ENCODE measurements around the gene MMRN2. TPM values are rescaled to one million over a fixed set of nuclear protein-coding genes. Genes with fewer than 3 reads are reported as not detected.

Gene MMRN2
- total RNA-seq, 2 experiments from 2014 or later: not detected

DNA sequence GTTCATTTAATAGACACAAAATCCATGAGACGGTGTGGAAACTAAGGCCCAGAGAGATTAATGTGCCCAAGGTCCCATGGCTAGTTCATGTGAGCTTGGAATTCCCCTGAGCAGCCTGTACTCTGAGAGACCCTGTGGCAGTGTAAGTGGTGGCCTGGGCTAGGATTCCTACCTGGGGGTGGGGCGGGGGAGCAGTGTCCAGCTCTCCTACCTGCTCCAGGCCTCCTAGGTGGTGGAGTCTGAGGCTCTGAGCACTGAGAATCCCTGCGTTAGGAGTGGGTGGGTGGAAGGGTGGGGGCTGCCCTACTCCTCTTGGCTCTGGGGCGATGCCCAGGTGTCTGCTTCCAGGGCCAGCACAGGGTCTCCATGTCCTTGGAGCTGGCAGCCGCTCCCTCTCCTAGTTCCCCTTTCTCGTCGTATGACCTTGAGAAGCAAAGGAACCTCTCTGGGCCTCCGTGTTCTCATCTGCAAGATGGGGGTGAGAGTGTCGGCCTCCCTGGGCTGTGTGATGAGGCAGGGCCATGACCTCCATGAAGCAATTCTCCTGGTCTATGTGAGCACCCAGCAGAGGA is 3.5 kb upstream of the MMRN2 start:
- H3K9me2 ChIP-seq (ENCODE audit: insufficient read depth, low read length): no peaks in the 10 kb centered on the region
- intact Hi-C loops (cut with micrococcal nuclease; ENCODE audit: unreplicated experiment): loop anchor here (10.0 kb wide), 1 partner anchor 246 kb away; no protein-coding TSS in a partner anchor
- ChIA-PET CTCF (ENCODE audit: unreplicated experiment) (no interaction called here), POLR2A (no interaction called here)
- no peak for DNase-seq (ENCODE audit: low spot score)
- no peak overlapping the region for H3K27ac ChIP-seq (ENCODE audit: low read depth, low read length, poor library complexity, severe bottlenecking)
- no TSS peak for BruUV-seq (replicated peaks)
- no peaks in the 10 kb centered on the region for H4K20me1 ChIP-seq (ENCODE audit: insufficient read depth, low read length)
- no peaks in the 10 kb centered on the region for H3K79me2 ChIP-seq (ENCODE audit: insufficient read depth, low read depth, low read length)
- no peaks in the 10 kb centered on the region for H3K9me3 ChIP-seq (ENCODE audit: low read length)
- no peak overlapping the region for H2AFZ ChIP-seq (ENCODE audit: low read length)
- H3K4me2 ChIP-seq (ENCODE audit: low read length): no peak overlapping the region
- no peaks in the 10 kb centered on the region for H3K4me1 ChIP-seq (ENCODE audit: insufficient read depth, low read length, poor library complexity, severe bottlenecking)
- no peak for TF ChIP-seq EZH2phosphoT487 (IDR thresholded peaks at IDR 0.05; ENCODE audit: borderline replicate concordance, low read depth, low read length)
- no peak for TF ChIP-seq CTCF (conservative IDR thresholded peaks at IDR 0.05; ENCODE audit: low read length)
- no peaks in the 10 kb centered on the region for H3K36me3 ChIP-seq (ENCODE audit: insufficient read depth, low read length)
- H3K4me3 ChIP-seq (ENCODE audit: low read depth, low read length, poor library complexity, severe bottlenecking): no peak overlapping the region

- Histone ChIP-seq H3K27ac (ENCODE audit: low read depth, low read length, poor library complexity, severe bottlenecking) (no peak overlapping the region), H3K36me3 (ENCODE audit: insufficient read depth, low read length) (no peaks in the 10 kb centered on the region), H4K20me1 (ENCODE audit: insufficient read depth, low read length) (no peaks in the 10 kb centered on the region), H3K4me2 (ENCODE audit: low read length) (no peak overlapping the region), H3K9me3 (ENCODE audit: low read length) (no peaks in the 10 kb centered on the region), H3K4me3 (ENCODE audit: low read depth, low read length, poor library complexity, severe bottlenecking) (no peak overlapping the region), H2AFZ (ENCODE audit: low read length) (no peak overlapping the region), H3K9me2 (ENCODE audit: insufficient read depth, low read length) (no peaks in the 10 kb centered on the region), H3K4me1 (ENCODE audit: insufficient read depth, low read length, poor library complexity, severe bottlenecking) (no peaks in the 10 kb centered on the region), H3K79me2 (ENCODE audit: insufficient read depth, low read depth, low read length) (no peaks in the 10 kb centered on the region)
- DNase-seq (ENCODE audit: low spot score): peak; percentile 66
- intact Hi-C loops (cut with micrococcal nuclease; ENCODE audit: unreplicated experiment): loop anchor here (10.0 kb wide), 1 partner anchor 245 kb away; no protein-coding TSS in a partner anchor
- ChIA-PET POLR2A (interaction anchor here (0.6 kb wide), 1 partner anchor 1102 kb away, joined by 6 read pairs; no protein-coding TSS in a partner anchor), CTCF (ENCODE audit: unreplicated experiment) (no interaction called here)
- no TSS peak for BruUV-seq (replicated peaks)
- TF ChIP-seq EZH2phosphoT487 (IDR thresholded peaks at IDR 0.05; ENCODE audit: borderline replicate concordance, low read depth, low read length) (no peak), CTCF (conservative IDR thresholded peaks at IDR 0.05; ENCODE audit: low read length) (peak; percentile 81)
These were observed 2.8 kb upstream of the MMRN2 start for GRCh38 chr10:86960003-86960862.

- Histone ChIP-seq H3K4me1 (ENCODE audit: insufficient read depth, low read length, poor library complexity, severe bottlenecking) (no peaks in the 10 kb centered on the region), H3K27ac (ENCODE audit: low read depth, low read length, poor library complexity, severe bottlenecking) (no peak overlapping the region), H2AFZ (ENCODE audit: low read length) (no peak overlapping the region), H3K9me3 (ENCODE audit: low read length) (no peaks in the 10 kb centered on the region), H3K79me2 (ENCODE audit: insufficient read depth, low read depth, low read length) (no peaks in the 10 kb centered on the region), H3K4me2 (ENCODE audit: low read length) (no peak overlapping the region), H3K9me2 (ENCODE audit: insufficient read depth, low read length) (no peaks in the 10 kb centered on the region), H3K4me3 (ENCODE audit: low read depth, low read length, poor library complexity, severe bottlenecking) (no peak overlapping the region), H3K36me3 (ENCODE audit: insufficient read depth, low read length) (no peaks in the 10 kb centered on the region), H4K20me1 (ENCODE audit: insufficient read depth, low read length) (no peaks in the 10 kb centered on the region)
- BruUV-seq (replicated peaks): no TSS peak
- ChIA-PET CTCF (ENCODE audit: unreplicated experiment) (no interaction called here), POLR2A (interaction anchor here (0.6 kb wide), 1 partner anchor 1102 kb away, joined by 6 read pairs; no protein-coding TSS in a partner anchor)
- TF ChIP-seq CTCF (conservative IDR thresholded peaks at IDR 0.05; ENCODE audit: low read length) (no peak), EZH2phosphoT487 (IDR thresholded peaks at IDR 0.05; ENCODE audit: borderline replicate concordance, low read depth, low read length) (no peak)
- DNase-seq (ENCODE audit: low spot score): no peak
- intact Hi-C loops (cut with micrococcal nuclease; ENCODE audit: unreplicated experiment): loop anchor here (10.0 kb wide), 1 partner anchor 245 kb away; no protein-coding TSS in a partner anchor
These were observed 2.3 kb upstream of the MMRN2 start for GRCh38 chr10:86959737-86960002.

Measured in OCI-LY7 (cell line).